Activated T-helper 17 cell treated with anti-CD3 and anti-CD28 coated beads, Interleukin-2, amount 50 U/mL, for 72 hours (primary cell): ENCODE measurements around the gene BCL2L12. TPM values are rescaled to one million over a fixed set of nuclear protein-coding genes. Genes with fewer than 3 reads are reported as not detected.

Source experiments
- ATAC-seq: fragments of 150-1000 bp; cut with Tn5 transposase; replicated peaks from 2 replicates; pipeline ENCODE4 v1.10.0; 2021; ENCODE audit warnings: mild to moderate bottlenecking, moderate library complexity
- H3K27ac Mint-ChIP-seq: one replicate; pipeline ENCODE4 v1.8.0; 2022; ENCODE audit warnings: mixed read lengths
- H3K27me3 Mint-ChIP-seq: one replicate; pipeline ENCODE4 v1.8.0; 2022; ENCODE audit warnings: mixed read lengths
- H3K36me3 Mint-ChIP-seq: one replicate; pipeline ENCODE4 v1.8.0; 2022; ENCODE audit warnings: low read depth, mild to moderate bottlenecking, mixed read lengths
- H3K4me1 Mint-ChIP-seq: one replicate; pipeline ENCODE4 v1.8.0; 2022; ENCODE audit warnings: mixed read lengths
- H3K4me3 Mint-ChIP-seq: one replicate; pipeline ENCODE4 v1.8.0; 2022; ENCODE audit warnings: mild to moderate bottlenecking, mixed read lengths
- H3K9me3 Mint-ChIP-seq: one replicate; pipeline ENCODE4 v1.8.0; 2022; ENCODE audit warnings: mixed read lengths
- total RNA-seq, 2 donors: library from RNA; stranded (reverse); gene quantifications; one replicate each; pipeline ENCODE4 v1.2.3, GENCODE V29; 2022

The BCL2L12 gene
- total RNA-seq, 2 donors from 2014 or later = 61.1 to 80.5 TPM

DNA sequence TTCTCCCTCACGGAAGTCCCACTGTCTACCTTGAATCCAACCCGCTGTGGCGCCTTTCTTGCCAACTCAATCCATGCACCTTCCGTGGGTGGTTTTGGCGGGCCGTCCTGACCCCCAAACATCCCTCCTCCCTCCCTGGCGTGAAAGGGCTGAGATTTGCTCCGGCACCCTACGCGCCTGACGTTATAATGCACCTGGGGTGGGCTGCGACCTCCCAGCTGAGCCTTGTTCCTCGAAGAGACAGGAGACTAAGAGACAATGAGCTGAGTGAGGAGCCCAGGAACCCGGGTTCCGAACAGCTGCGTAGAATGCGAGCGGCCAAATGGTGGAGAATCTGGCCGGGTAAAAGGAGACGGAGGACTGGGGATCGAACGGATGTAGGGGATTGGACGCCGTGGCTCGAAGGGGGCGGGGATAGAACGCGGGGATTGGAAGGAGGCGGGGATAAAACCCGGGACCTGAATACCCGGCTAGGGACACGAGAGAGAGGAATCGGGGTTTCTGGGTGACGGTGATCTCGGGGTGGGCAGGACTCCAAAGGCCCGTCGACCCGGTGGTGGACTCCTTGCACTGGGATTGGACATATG, 25.0 kb downstream of the BCL2L12 start, which contains the start of gene CPT1C:
Gene CPT1C (plus strand): TSS at position 461 of the 587 bp plus-strand sequence. CDS start 1,137 bp downstream, outside the sequence.
- peaks cover 19% of the 10 kb centered on the region for H3K4me1 Mint-ChIP-seq
- H3K9me3 Mint-ChIP-seq = no peaks in the 10 kb centered on the region
- peak within 1 kb of the TSS; percentile 83 for H3K4me3 Mint-ChIP-seq
- H3K36me3 Mint-ChIP-seq = peaks cover 38% of the 10 kb centered on the region
- ATAC-seq = peak; percentile 82
- peak within 1 kb of the TSS; percentile 68 for H3K27ac Mint-ChIP-seq
- peaks cover 8% of the 10 kb centered on the region for H3K27me3 Mint-ChIP-seq

DNA sequence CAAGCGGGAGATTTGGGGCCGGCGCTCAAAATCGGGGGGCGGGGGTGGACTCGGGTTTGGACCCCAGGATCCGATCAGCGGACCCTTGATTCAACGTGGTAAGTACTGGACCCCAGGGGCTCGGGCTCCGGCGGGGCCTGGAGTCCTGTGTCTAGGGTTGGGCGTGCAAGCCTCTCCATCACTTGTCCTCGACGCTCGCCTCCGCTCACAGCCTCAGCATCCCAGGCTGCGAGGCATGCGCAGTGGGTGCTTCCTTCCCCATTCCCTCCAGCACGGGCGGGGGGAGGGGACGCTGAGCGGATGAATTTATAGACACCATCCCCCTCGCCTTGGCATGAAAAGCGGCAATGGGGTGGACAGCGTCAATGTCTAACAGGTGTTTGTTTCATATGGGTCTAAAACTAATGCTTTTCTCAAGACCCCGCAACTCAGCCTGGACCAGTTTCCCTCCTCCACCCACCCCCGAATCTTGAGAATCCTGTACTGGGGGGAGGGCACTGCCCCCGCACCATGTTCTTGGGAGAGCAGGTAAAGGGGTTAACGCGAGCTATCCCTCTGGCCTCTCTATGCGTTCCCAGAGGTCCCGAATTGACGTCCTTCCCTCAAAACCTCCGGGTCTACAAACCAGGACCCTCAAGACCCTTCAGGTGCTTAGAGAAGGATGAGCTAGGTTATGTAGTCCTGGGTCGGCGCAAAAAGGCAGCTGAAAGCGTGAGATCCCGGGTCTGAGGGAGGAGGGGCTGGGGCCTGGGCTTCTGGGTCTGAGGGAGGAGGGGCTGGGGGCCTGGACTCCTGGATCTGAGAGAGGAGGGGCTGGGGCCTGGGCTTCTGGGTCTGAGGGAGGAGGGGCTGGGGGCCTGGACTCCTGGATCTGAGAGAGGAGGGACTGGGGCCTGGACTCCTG, 25.8 kb downstream of the BCL2L12 start:
- H3K4me3 Mint-ChIP-seq = peak overlapping the region; percentile 83
- H3K27me3 Mint-ChIP-seq = peaks cover 8% of the 10 kb centered on the region
- peak overlapping the region; percentile 68 for H3K27ac Mint-ChIP-seq
- H3K36me3 Mint-ChIP-seq = peaks cover 35% of the 10 kb centered on the region
- peak; percentile 62 for ATAC-seq
- H3K9me3 Mint-ChIP-seq = no peaks in the 10 kb centered on the region
- peaks cover 18% of the 10 kb centered on the region for H3K4me1 Mint-ChIP-seq

DNA sequence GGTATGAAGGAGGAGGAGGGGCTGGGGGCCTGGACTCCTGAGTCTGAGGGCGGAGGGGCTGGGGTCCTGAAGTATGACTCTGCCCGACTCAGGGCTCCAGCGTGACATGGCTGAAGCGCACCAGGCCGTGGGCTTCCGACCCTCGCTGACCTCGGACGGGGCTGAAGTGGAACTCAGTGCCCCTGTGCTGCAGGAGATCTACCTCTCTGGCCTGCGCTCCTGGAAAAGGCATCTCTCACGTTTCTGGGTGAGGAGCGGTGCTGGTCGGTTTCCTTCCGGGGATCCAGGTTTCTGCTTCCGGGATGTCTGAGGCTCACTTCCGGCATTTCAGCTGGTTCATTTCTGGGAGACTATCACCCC, 26.4 kb downstream of the BCL2L12 start:
- H3K27me3 Mint-ChIP-seq = peaks cover 8% of the 10 kb centered on the region
- no peaks in the 10 kb centered on the region for H3K9me3 Mint-ChIP-seq
- H3K4me3 Mint-ChIP-seq = peak overlapping the region; percentile 9
- ATAC-seq = no peak
- H3K27ac Mint-ChIP-seq = no peak overlapping the region
- peaks cover 31% of the 10 kb centered on the region for H3K36me3 Mint-ChIP-seq
- peaks cover 18% of the 10 kb centered on the region for H3K4me1 Mint-ChIP-seq

DNA sequence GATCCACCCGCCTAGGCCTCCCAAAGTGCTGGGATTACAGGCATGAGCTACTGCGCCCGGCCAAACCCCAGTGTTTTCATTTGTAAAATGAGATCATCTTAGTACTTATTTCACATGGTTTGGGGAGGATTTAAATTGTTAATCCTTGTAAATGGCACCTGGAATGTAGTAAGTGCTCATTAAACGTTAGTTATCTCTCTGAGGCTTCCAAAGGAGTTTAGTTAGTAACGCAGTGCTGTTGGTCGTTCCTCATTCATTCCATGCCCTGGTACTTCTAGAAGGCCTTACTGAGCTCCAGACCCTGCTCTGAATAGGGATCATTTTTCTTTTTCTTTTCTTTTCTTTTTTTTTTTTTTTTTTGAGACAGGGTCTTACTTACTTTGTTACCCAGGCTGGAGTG, 30.4 kb downstream of the BCL2L12 start:
- ATAC-seq = no peak
- no peaks in the 10 kb centered on the region for H3K36me3 Mint-ChIP-seq
- no peak overlapping the region for H3K4me3 Mint-ChIP-seq
- no peak overlapping the region for H3K27ac Mint-ChIP-seq
- H3K27me3 Mint-ChIP-seq = no peaks in the 10 kb centered on the region
- H3K9me3 Mint-ChIP-seq = no peaks in the 10 kb centered on the region
- H3K4me1 Mint-ChIP-seq = no peaks in the 10 kb centered on the region

DNA sequence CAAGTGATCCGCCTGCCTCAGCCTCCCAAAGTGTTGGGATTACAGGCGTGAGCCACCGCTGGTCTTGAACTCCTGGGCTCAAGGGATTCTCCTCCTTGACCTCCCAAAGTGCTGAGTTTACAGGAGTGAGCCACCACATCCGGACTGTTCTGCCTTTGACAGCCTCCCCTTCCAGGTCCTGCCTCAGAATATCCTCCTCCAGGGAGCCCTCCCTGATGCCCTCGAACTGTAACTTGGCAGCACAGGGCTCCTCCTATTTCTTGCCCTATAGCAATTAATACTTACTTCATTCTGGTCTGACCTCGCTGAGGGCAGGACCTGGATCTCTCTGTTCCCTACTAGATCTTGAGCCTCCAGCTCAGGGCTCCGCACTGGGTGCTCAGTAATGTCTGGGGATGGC, 31.1 kb downstream of the BCL2L12 start:
- H3K4me3 Mint-ChIP-seq = no peak overlapping the region
- no peaks in the 10 kb centered on the region for H3K4me1 Mint-ChIP-seq

DNA sequence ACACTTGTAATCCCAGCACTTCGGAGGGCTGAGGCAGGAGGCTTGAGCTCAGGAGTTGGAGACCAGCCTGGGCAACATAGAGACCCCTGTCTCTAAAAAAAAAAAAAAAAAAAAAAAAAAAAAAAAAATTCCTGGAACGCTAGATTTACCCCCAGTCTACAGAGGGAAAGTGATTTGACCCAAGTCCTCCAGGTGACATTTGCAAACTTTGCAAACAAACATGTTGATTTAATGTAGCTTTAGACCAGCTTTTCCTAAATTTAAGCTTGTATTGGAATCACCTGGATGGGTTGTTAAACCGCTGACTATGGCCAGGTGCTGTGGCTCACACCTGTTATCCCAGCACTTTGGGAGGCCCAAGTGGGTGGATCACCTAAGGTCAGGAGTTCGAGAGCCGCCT, 33.6 kb downstream of the BCL2L12 start:
- H3K9me3 Mint-ChIP-seq = no peaks in the 10 kb centered on the region
- no peaks in the 10 kb centered on the region for H3K27me3 Mint-ChIP-seq
- H3K4me3 Mint-ChIP-seq = no peak overlapping the region
- ATAC-seq = no peak
- H3K36me3 Mint-ChIP-seq = no peaks in the 10 kb centered on the region
- H3K4me1 Mint-ChIP-seq = no peaks in the 10 kb centered on the region
- no peak overlapping the region for H3K27ac Mint-ChIP-seq

More for the DNA sequence above, 31.1 kb downstream of the BCL2L12 start:
- Mint-ChIP-seq H3K36me3 (no peaks in the 10 kb centered on the region), H3K27ac (no peak overlapping the region), H3K27me3 (no peaks in the 10 kb centered on the region), H3K9me3 (no peaks in the 10 kb centered on the region)
- ATAC-seq = no peak

DNA sequence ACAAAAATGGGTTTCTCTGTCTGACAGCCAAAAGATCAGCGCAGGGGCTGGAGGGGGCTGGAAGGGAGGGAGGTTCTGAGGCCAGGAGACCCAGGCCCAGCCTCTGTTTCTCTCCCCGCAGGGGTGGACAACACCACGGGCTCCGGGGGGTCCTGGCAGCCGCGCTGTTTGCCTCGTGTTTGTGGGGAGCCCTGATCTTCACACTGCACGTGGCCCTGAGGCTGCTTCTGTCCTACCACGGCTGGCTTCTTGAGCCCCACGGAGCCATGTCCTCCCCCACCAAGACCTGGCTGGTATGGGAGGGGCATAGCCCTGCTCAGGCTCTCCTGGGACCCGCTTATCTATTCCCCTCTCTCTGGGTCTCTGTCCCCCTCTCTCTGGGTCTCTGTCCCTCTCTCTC, 34.8 kb downstream of the BCL2L12 start:
- Mint-ChIP-seq H3K27me3 (no peaks in the 10 kb centered on the region), H3K36me3 (no peaks in the 10 kb centered on the region), H3K4me1 (no peaks in the 10 kb centered on the region), H3K27ac (no peak overlapping the region), H3K9me3 (no peaks in the 10 kb centered on the region), H3K4me3 (no peak overlapping the region)
- ATAC-seq = peak; percentile 38

DNA sequence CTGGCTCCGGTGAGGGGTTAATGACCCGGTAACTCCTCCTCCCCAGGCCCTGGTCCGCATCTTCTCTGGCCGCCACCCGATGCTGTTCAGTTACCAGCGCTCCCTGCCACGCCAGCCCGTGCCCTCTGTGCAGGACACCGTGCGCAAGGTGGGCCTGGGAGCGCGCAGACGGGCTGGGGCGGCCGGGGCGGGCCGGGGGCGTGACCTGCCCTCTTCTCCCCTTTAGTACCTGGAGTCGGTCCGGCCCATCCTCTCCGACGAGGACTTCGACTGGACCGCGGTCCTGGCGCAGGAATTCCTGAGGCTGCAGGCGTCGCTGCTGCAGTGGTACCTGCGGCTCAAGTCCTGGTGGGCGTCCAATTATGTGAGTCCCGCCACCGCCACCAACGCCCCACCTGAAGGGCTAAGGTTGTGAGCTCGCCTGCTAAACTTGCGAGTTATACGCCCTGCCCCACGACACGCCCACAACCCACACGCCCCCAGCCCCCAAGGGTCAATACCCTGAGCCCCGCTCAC, 35.6 kb downstream of the BCL2L12 start:
- Mint-ChIP-seq H3K27me3 (no peaks in the 10 kb centered on the region), H3K36me3 (no peaks in the 10 kb centered on the region), H3K27ac (no peak overlapping the region)

DNA sequence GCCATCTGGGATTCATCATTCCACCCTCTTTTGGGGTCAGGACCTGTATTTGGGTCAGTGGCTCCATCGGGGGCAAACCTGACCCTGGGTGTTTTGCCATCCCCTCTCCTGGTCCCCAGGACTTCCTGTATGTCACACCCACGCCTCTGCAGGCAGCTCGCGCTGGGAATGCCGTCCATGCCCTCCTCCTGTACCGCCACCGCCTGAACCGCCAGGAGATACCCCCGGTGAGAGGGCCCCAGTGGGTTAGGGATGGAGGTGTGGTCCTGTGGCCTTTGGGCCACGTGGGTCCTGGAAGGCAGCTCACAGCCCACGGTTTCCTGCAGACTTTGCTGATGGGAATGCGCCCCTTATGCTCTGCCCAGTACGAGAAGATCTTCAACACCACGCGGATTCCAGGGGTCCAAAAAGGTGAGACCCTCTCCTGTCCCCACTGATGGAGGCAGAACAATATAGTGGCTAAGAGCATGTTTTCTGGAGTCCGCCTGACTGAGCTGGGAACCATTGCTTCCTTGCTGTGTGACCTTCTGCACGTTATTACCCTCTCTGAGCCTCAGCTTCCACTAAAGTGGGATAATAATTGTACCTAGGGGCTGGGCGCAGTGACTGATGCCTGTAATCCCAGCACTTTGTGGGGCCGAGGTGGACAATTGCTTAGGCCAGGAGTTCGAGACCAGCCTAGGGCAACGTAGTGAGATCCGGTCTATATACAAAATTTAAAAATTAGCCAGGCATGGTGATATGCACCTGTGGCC, 39.3 kb downstream of the BCL2L12 start:
- Mint-ChIP-seq H3K27ac (no peak overlapping the region), H3K27me3 (peaks cover 6% of the 10 kb centered on the region), H3K4me3 (no peak overlapping the region), H3K9me3 (no peaks in the 10 kb centered on the region), H3K36me3 (no peaks in the 10 kb centered on the region), H3K4me1 (peaks cover 1% of the 10 kb centered on the region)
- no peak for ATAC-seq

More for the DNA sequence above, 35.6 kb downstream of the BCL2L12 start:
- Mint-ChIP-seq H3K4me1 (no peaks in the 10 kb centered on the region), H3K4me3 (no peak overlapping the region), H3K9me3 (no peaks in the 10 kb centered on the region)
- peak; percentile 39 for ATAC-seq

DNA sequence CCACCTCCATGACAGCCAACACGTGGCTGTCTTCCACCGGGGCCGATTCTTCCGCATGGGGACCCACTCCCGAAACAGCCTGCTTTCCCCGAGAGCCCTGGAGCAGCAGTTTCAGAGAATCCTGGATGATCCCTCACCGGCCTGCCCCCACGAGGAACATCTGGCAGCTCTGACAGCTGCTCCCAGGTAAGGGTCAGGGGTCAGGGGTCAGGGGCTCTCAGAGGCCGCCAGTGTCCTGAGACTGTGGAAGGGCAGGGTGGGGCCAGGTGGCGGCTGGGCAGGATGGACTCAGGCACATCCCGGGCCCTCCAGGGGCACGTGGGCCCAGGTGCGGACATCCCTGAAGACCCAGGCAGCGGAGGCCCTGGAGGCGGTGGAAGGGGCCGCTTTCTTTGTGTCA, 40.2 kb downstream of the BCL2L12 start:
- H3K4me1 Mint-ChIP-seq = peaks cover 5% of the 10 kb centered on the region
- no peak overlapping the region for H3K4me3 Mint-ChIP-seq
- H3K27ac Mint-ChIP-seq = no peak overlapping the region
- H3K36me3 Mint-ChIP-seq = no peaks in the 10 kb centered on the region
- H3K27me3 Mint-ChIP-seq = peaks cover 9% of the 10 kb centered on the region
- ATAC-seq = no peak
- no peaks in the 10 kb centered on the region for H3K9me3 Mint-ChIP-seq

DNA sequence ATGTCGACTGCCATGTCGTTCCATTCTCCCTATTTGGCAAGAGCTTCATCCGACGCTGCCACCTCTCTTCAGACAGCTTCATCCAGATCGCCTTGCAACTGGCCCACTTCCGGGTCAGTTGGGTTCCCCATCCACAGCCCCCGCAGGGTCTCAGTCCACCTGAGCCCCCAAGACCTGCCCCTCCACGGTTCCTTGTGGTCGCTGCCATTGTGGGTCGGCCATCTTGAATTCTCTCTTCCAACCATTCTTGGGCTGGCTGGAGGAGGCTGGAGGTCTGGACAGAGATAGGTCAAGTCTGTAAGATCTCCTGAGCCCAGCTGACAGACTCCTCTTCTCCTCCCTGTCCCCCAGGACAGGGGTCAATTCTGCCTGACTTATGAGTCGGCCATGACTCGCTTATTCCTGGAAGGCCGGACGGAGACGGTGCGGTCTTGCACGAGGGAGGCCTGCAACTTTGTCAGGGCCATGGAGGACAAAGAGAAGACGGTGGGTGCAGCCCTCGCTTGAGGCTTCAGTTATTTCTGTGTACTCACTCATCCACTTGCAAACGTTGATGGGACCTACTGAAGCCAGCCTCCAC, 44.7 kb downstream of the BCL2L12 start:
- ATAC-seq = no peak
- H3K27ac Mint-ChIP-seq = no peak overlapping the region

DNA sequence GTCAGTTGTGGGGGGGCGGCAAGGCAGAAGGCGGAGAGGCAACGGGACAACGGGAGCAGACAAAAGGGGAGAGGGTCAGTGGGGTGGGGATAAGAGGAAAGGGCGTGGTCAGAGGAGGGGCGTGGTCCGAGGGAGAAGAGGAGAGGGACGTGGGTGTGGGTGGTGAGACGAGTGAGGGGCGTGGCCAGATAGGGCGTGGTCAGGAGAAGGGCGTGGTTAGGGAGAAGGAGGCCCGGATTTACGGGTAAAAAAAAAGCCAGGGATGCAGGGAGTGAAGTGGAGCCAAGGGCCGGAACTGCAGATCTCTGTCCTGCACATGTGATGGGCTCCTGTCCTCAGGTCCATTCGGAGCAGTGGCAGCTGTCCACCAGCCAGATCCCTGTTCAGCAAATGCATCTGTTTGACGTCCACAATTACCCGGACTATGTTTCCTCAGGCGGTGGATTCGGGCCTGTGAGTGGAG, 46.7 kb downstream of the BCL2L12 start:
- Mint-ChIP-seq H3K27me3 (peaks cover 9% of the 10 kb centered on the region), H3K36me3 (no peaks in the 10 kb centered on the region), H3K4me3 (no peak overlapping the region), H3K9me3 (no peaks in the 10 kb centered on the region), H3K4me1 (peaks cover 5% of the 10 kb centered on the region), H3K27ac (no peak overlapping the region)
- ATAC-seq = no peak

More for the DNA sequence above, 44.7 kb downstream of the BCL2L12 start:
- no peaks in the 10 kb centered on the region for H3K36me3 Mint-ChIP-seq
- H3K4me1 Mint-ChIP-seq = peaks cover 5% of the 10 kb centered on the region
- H3K4me3 Mint-ChIP-seq = no peak overlapping the region
- peaks cover 9% of the 10 kb centered on the region for H3K27me3 Mint-ChIP-seq
- no peaks in the 10 kb centered on the region for H3K9me3 Mint-ChIP-seq

DNA sequence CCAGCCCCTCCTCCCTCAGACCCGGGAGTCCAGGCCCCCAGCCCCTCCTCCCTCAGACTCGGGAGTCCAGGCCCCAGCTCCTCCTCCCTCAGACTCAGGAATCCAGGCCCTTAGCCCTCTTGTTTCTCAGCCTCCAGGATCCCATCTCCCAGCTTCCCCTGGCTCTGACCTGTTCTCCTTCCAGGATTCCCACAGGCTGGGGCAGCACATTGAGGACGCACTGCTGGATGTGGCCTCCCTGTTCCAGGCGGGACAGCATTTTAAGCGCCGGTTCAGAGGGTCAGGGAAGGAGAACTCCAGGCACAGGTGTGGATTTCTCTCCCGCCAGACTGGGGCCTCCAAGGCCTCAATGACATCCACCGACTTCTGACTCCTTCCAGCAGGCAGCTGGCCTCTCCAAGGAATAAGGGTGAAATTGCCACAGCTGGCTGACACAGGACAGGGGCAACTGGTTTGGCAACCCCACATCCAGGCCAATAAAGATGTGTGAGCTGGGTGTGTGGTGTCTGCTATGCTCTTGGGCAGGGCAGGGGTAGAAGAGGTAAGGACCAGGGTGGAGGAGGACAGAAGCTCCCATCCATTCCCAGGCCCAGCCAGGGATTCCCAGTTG, 47.6 kb downstream of the BCL2L12 start:
- H3K4me3 Mint-ChIP-seq = no peak overlapping the region
- peaks cover 5% of the 10 kb centered on the region for H3K4me1 Mint-ChIP-seq
- H3K27ac Mint-ChIP-seq = no peak overlapping the region
- no peaks in the 10 kb centered on the region for H3K9me3 Mint-ChIP-seq
- H3K36me3 Mint-ChIP-seq = no peaks in the 10 kb centered on the region
- H3K27me3 Mint-ChIP-seq = peaks cover 9% of the 10 kb centered on the region
- no peak for ATAC-seq

DNA sequence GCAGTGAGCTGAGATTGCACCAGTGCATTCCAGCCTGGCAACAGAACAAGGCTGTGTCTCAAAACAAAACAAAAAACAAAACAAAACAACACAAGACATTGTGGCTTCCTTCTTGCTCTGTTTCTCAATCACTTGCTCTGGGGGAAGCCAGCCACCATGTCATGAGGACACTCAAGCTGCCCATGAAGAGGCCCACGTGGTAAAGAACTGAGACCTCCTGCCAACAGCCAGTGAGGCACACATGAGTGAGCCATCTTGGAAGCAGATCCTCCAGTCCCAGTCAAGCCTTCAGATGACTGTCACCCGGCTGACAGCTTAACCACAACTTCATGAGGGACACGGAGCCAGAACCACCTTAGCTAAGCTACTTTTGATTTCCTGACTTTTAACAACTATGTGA, 50.4 kb downstream of the BCL2L12 start:
- Mint-ChIP-seq H3K4me3 (no peak overlapping the region), H3K27ac (peak overlapping the region; percentile 71), H3K36me3 (no peaks in the 10 kb centered on the region), H3K27me3 (no peaks in the 10 kb centered on the region), H3K9me3 (no peaks in the 10 kb centered on the region), H3K4me1 (no peaks in the 10 kb centered on the region)
- ATAC-seq = peak; percentile 59
